Neural cell (in vitro differentiated cells): ENCODE measurements around the gene SUCLG2. TPM values are rescaled to one million over a fixed set of nuclear protein-coding genes. Genes with fewer than 3 reads are reported as not detected.
"Not testable (repeated sequence)": the region's sequence is repeated elsewhere in the genome, so short reads cannot be mapped to it uniquely, and the experiment has no call there.

Experiments used
- H2AFZ ChIP-seq: fragments of 200-600, 300-800 bp; sonication (generic), shearing (Covaris generic); 2 replicates; pipeline ENCODE4 v1.6.0; 2014; ENCODE audit warnings: low read depth, mild to moderate bottlenecking, antibody characterized with exemption, low read length, moderate library complexity
- H3F3A ChIP-seq: fragments of 200-600 bp; shearing (Covaris generic); 2 replicates; pipeline ENCODE4 v1.6.1; 2016; ENCODE audit warnings: mild to moderate bottlenecking, moderate library complexity, mixed read lengths, antibody characterized with exemption, low read length; ENCODE audit not compliant: insufficient read depth, poor library complexity, severe bottlenecking
- H3K27ac ChIP-seq: fragments of 200-600, 300-800 bp; sonication (generic), shearing (Covaris generic); 2 replicates; pipeline ENCODE4 v1.5.1; 2014; ENCODE audit warnings: mild to moderate bottlenecking, low read length, moderate library complexity
- H3K27me3 ChIP-seq: fragments of 300-800, 200-600 bp; sonication (generic), shearing (Covaris generic); 2 replicates; pipeline ENCODE4 v1.6.0; 2014; ENCODE audit warnings: mild to moderate bottlenecking, low read depth, low read length, moderate library complexity; ENCODE audit not compliant: insufficient read depth
- H3K36me3 ChIP-seq: fragments of 300-800, 200-600 bp; sonication (generic), shearing (Covaris generic); 2 replicates; pipeline ENCODE4 v1.5.1; 2014; ENCODE audit warnings: mild to moderate bottlenecking, antibody characterized with exemption, low read length, moderate library complexity; ENCODE audit not compliant: insufficient read depth
- H3K4me2 ChIP-seq: fragments of 300-800, 200-600 bp; sonication (generic), shearing (Covaris generic); 2 replicates; pipeline ENCODE4 v1.6.0; 2014; ENCODE audit warnings: mild to moderate bottlenecking, low read length
- H3K4me3 ChIP-seq: fragments of 300-800, 200-600 bp; sonication (generic), shearing (Covaris generic); 2 replicates; pipeline ENCODE4 v1.5.1; 2014; ENCODE audit warnings: mild to moderate bottlenecking, low read length, moderate library complexity
- H3K79me2 ChIP-seq: fragments of 200-600 bp; shearing (Covaris generic); replicated peaks from 2 replicates; pipeline ENCODE4 v1.6.0; 2014; ENCODE audit warnings: mild to moderate bottlenecking, low read length, moderate library complexity; ENCODE audit not compliant: insufficient read depth
- H3K9ac ChIP-seq: fragments of 300-800, 200-600 bp; sonication (generic), shearing (Covaris generic); 2 replicates; pipeline ENCODE4 v1.6.1; 2016; ENCODE audit warnings: mild to moderate bottlenecking, low read length, mixed read lengths
- H3K9me2 ChIP-seq: fragments of 200-600 bp; shearing (Covaris generic); 2 replicates; pipeline ENCODE4 v1.6.1; 2016; ENCODE audit warnings: mild to moderate bottlenecking, low read length, mixed read lengths; ENCODE audit not compliant: insufficient read depth
- H3K9me3 ChIP-seq: fragments of 200-600, 300-800 bp; sonication (generic), shearing (Covaris generic); 2 replicates; pipeline ENCODE4 v1.6.1; 2016; ENCODE audit warnings: mild to moderate bottlenecking, mixed run types, low read length, moderate library complexity, mixed read lengths
- H4K20me1 ChIP-seq: fragments of 200-600 bp; shearing (Covaris generic); 2 replicates; pipeline ENCODE4 v1.6.1; 2016; ENCODE audit warnings: mild to moderate bottlenecking, mixed run types; ENCODE audit not compliant: insufficient read depth
- EP300 ChIP-seq: fragments of 450-650 bp; conservative IDR thresholded peaks from 2 replicates; pipeline ENCODE4 v1.6.1; 2014; ENCODE audit warnings: antibody characterized with exemption, mild to moderate bottlenecking, moderate library complexity; ENCODE audit not compliant: poor library complexity, severe bottlenecking
- EZH2 ChIP-seq: fragments of 200-600, 300-800 bp; shearing (Covaris generic), sonication (generic); IDR thresholded peaks from 2 replicates; pipeline ENCODE4 v1.6.1; 2014; ENCODE audit warnings: antibody characterized with exemption, low read length, borderline replicate concordance, mild to moderate bottlenecking; ENCODE audit not compliant: insufficient read depth, poor library complexity, severe bottlenecking
- MXI1 ChIP-seq: fragments of 450-650 bp; conservative IDR thresholded peaks from 2 replicates; pipeline ENCODE4 v1.6.1; 2014; ENCODE audit warnings: antibody characterized with exemption, mild to moderate bottlenecking; ENCODE audit not compliant: poor library complexity, severe bottlenecking
- POLR2AphosphoS5 ChIP-seq: IDR thresholded peaks from 2 replicates; pipeline ENCODE4 v1.6.1; 2012
- RAD21 ChIP-seq: fragments of 450-650 bp; conservative IDR thresholded peaks from 2 replicates; pipeline ENCODE4 v1.6.1; 2014; ENCODE audit warnings: antibody characterized with exemption, mild to moderate bottlenecking, moderate library complexity
- REST ChIP-seq: IDR thresholded peaks from 2 replicates; pipeline ENCODE4 v1.6.1; 2012; ENCODE audit warnings: borderline replicate concordance
- SMC3 ChIP-seq: fragments of 450-650 bp; conservative IDR thresholded peaks from 2 replicates; pipeline ENCODE4 v1.6.1; 2014; ENCODE audit warnings: antibody characterized with exemption, mild to moderate bottlenecking, moderate library complexity; ENCODE audit not compliant: poor library complexity
- TAF1 ChIP-seq: IDR thresholded peaks from 2 replicates; pipeline ENCODE4 v1.6.1; 2012; ENCODE audit warnings: low read depth
- polyA plus RNA-seq: library from polyadenylated mRNA; depleted of rRNA; stranded (reverse); fragments of >200 nt; gene quantifications from 2 replicates; pipeline ENCODE4 v1.2.3, GENCODE V29; 2014
- TF ChIP-seq, protein P1 (sequence below): fragments of 450-650 bp; IDR thresholded peaks from 2 replicates; pipeline ENCODE4 v1.5.1; 2014; ENCODE audit warnings: antibody characterized with exemption, mild to moderate bottlenecking, moderate library complexity; ENCODE audit not compliant: poor library complexity, severe bottlenecking

Gene SUCLG2
- polyA plus RNA-seq, 1 donor from 2014 or later, result 0.15 TPM

DNA sequence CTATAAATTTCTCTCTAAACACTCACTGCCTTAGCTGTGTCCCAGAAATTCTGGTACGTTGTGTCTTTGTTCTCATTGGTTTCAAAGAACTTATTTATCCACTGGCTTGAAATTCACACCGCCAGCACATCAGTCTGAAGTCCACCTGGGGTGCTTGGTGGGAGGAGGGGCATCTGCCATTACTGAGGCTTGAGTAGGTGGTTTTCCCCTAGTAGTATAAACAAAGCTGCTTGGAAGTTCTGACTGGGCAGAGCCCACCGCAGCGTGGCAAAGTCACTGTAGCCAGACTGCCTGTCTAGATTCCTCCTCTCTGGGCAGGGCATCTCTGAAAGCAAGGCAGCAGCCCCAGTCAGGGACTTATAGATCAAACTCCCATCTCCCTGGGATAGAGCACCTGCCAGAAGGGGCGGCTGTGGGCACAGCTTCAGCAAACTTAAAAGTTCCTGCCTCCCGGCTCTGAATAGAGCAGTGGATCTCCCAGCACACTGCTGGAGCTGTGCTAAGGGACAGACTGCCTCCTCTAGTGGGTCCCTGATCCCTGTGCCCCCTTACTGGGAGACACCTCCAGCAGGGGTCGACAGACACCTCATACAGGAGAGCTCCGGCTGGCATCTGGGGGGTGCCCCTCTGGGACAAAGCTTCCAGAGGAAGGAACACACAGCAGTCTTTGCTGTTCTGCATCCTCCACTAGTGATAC, 114.1 kb downstream of the SUCLG2 start:
- no peaks in the 10 kb centered on the region for H3K79me2 ChIP-seq
- H3K9ac ChIP-seq, result no peak overlapping the region
- H3K36me3 ChIP-seq, result no peaks in the 10 kb centered on the region
- no peaks in the 10 kb centered on the region for H4K20me1 ChIP-seq
- H3F3A ChIP-seq, result no peaks in the 10 kb centered on the region
- H3K9me3 ChIP-seq, result no peaks in the 10 kb centered on the region
- H3K27ac ChIP-seq, result no peak overlapping the region
- H2AFZ ChIP-seq, result no peak overlapping the region
- no peaks in the 10 kb centered on the region for H3K27me3 ChIP-seq
- no peaks in the 10 kb centered on the region for H3K9me2 ChIP-seq
- no peak for TF ChIP-seq EZH2
- TF ChIP-seq SMC3, result no peak
- TF ChIP-seq, protein P1, sequence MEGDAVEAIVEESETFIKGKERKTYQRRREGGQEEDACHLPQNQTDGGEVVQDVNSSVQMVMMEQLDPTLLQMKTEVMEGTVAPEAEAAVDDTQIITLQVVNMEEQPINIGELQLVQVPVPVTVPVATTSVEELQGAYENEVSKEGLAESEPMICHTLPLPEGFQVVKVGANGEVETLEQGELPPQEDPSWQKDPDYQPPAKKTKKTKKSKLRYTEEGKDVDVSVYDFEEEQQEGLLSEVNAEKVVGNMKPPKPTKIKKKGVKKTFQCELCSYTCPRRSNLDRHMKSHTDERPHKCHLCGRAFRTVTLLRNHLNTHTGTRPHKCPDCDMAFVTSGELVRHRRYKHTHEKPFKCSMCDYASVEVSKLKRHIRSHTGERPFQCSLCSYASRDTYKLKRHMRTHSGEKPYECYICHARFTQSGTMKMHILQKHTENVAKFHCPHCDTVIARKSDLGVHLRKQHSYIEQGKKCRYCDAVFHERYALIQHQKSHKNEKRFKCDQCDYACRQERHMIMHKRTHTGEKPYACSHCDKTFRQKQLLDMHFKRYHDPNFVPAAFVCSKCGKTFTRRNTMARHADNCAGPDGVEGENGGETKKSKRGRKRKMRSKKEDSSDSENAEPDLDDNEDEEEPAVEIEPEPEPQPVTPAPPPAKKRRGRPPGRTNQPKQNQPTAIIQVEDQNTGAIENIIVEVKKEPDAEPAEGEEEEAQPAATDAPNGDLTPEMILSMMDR, result no peak
- TF ChIP-seq REST, result no peak
- no peak for TF ChIP-seq RAD21
- no peak for TF ChIP-seq TAF1
- TF ChIP-seq MXI1, result no peak
- no peak for TF ChIP-seq POLR2AphosphoS5
- no peak for TF ChIP-seq EP300
- no peak overlapping the region for H3K4me3 ChIP-seq
- no peak overlapping the region for H3K4me2 ChIP-seq

DNA sequence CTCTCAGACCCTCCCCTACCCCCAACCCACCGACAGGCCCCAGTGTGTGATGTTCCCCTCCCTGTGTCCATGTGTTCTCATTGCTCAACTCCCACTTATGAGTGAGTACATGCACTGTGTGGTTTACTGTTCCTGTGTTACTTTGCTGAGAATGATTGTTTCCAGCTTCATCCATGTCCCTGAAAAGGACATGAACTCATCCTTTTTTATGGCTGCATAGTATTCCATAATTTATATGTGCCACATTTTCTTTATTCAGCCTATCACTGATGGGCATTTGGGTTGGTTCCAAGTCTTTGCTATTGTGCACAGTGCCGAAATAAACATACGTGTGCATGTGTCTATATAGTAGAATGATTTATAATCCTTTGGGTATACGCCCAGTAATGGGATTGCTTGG, 117.2 kb downstream of the SUCLG2 start:
- not testable (repeated sequence) for H3K36me3 ChIP-seq, H3K9me2 ChIP-seq, H4K20me1 ChIP-seq, H3K27me3 ChIP-seq, H2AFZ ChIP-seq, H3F3A ChIP-seq, H3K4me2 ChIP-seq, H3K9me3 ChIP-seq, H3K27ac ChIP-seq, H3K79me2 ChIP-seq, H3K9ac ChIP-seq, H3K4me3 ChIP-seq

DNA sequence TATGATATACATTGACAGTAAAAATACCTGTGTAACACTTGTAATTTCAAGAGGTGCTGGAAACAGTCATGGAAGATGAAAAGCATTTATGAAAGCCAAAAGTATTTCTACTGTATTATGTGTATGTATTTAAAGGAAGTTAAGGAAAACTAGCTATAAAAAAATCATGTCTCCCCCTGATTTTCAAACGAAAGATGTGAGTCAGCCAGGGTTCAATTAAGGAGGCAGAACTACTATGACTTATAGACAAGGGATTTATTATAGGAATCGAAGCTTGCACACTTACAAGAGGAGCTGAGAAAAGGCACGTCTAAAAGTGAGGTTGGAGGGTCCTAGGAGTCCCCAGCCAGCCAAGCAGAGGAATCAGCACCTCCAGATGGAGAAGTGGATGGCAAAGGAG, 119.4 kb downstream of the SUCLG2 start:
- no peak for TF ChIP-seq TAF1
- TF ChIP-seq MXI1, result no peak
- no peak for TF ChIP-seq EP300
- no peak for TF ChIP-seq REST
- TF ChIP-seq POLR2AphosphoS5, result no peak
- no peak for TF ChIP-seq RAD21
- TF ChIP-seq EZH2, result no peak
- TF ChIP-seq, protein P1, result no peak
- no peak for TF ChIP-seq SMC3
- H3K4me3 ChIP-seq, result no peak overlapping the region
- H3K4me2 ChIP-seq, result no peak overlapping the region
- no peak overlapping the region for H3K27ac ChIP-seq
- no peaks in the 10 kb centered on the region for H3K27me3 ChIP-seq
- H3K79me2 ChIP-seq, result no peaks in the 10 kb centered on the region
- H2AFZ ChIP-seq, result no peak overlapping the region
- no peak overlapping the region for H3K9ac ChIP-seq
- H4K20me1 ChIP-seq, result no peaks in the 10 kb centered on the region
- no peaks in the 10 kb centered on the region for H3F3A ChIP-seq
- H3K9me3 ChIP-seq, result no peaks in the 10 kb centered on the region
- no peaks in the 10 kb centered on the region for H3K36me3 ChIP-seq
- no peaks in the 10 kb centered on the region for H3K9me2 ChIP-seq
